Globus pallidus (tissue), 1 donor: Measurements from ENCODE around the gene TDG.
"Not testable (repeated sequence)": the region's sequence is repeated elsewhere in the genome, so short reads cannot be mapped to it uniquely, and the experiment has no call there.

Source experiments
- DNase-seq: peaks from one replicate; pipeline ENCODE4 v3.0.0-alpha.2; 2015; ENCODE audit warnings: low spot score

Gene TDG

GRCh38 chr12:103960616-103961227, 5.0 kb upstream of the TDG start:
- DNase-seq, result no peak

GRCh38 chr12:103962493-103962892, 3.2 kb upstream of the TDG start:
- no peak for DNase-seq

GRCh38 chr12:103964805-103965204, 867 bp upstream of the TDG start:
- DNase-seq, result no peak

- no peak for DNase-seq
Observed at GRCh38 chr12:103965255-103965589, 450 bp upstream of the TDG start.

GRCh38 chr12:103966736-103967135, 1.1 kb downstream of the TDG start:
- DNase-seq, result peak; percentile 5

- DNase-seq, result no peak
Observed at GRCh38 chr12:103969391-103969790, 3.7 kb downstream of the TDG start.

- no peak for DNase-seq
Observed at GRCh38 chr12:103973909-103974308, 8.2 kb downstream of the TDG start.

GRCh38 chr12:103975368-103975767, 9.7 kb downstream of the TDG start:
- no peak for DNase-seq

- no peak for DNase-seq
Observed at GRCh38 chr12:103978384-103978982, 12.8 kb downstream of the TDG start.

GRCh38 chr12:103986829-103987228, 21.2 kb downstream of the TDG start:
- no peak for DNase-seq

GRCh38 chr12:103994235-103994634, 28.6 kb downstream of the TDG start:
- DNase-seq, result no peak

GRCh38 chr12:103996595-103996994, 30.9 kb downstream of the TDG start:
- DNase-seq, result no peak

GRCh38 chr12:103997286-103997900, 31.7 kb downstream of the TDG start:
- no peak for DNase-seq

- DNase-seq, result no peak
Observed at GRCh38 chr12:103998976-103999375, 33.3 kb downstream of the TDG start.

GRCh38 chr12:104000807-104001434, 35.2 kb downstream of the TDG start:
- no peak for DNase-seq

- no peak for DNase-seq
Observed at GRCh38 chr12:104002686-104003085, 37.0 kb downstream of the TDG start.

- no peak for DNase-seq
Observed at GRCh38 chr12:104003596-104003995, 37.9 kb downstream of the TDG start.

- DNase-seq, result no peak
Observed at GRCh38 chr12:104006929-104007328, 41.3 kb downstream of the TDG start.

- DNase-seq, result no peak
Observed at GRCh38 chr12:104010121-104010520, 44.4 kb downstream of the TDG start.

GRCh38 chr12:104010606-104011169, 45.0 kb downstream of the TDG start:
- peak; percentile 29 for DNase-seq

- no peak for DNase-seq
Observed at GRCh38 chr12:104011253-104011652, 45.6 kb downstream of the TDG start.

GRCh38 chr12:104012331-104012730, 46.7 kb downstream of the TDG start:
- DNase-seq, result no peak

GRCh38 chr12:104021862-104022261, 56.2 kb downstream of the TDG start:
- DNase-seq, result not testable (repeated sequence)
